Fibroblast of lung (primary cell): Measurements from ENCODE around the gene LDLRAD3. TPM values are rescaled to one million over a fixed set of nuclear protein-coding genes. Genes with fewer than 3 reads are reported as not detected.

Source experiments
- DNase-seq, 2 donors: peaks; one replicate each; pipeline versions ENCODE4 v3.0.0 to v3.0.0-alpha.2; 2010; ENCODE audit warnings: low read depth in 2 of 2
- H2AFZ ChIP-seq: 2 replicates; pipeline ENCODE4 v1.5.1; 2012; ENCODE audit warnings: low read length, control low read depth, inconsistent platforms
- H3K27ac ChIP-seq: 2 replicates; pipeline ENCODE4 v1.5.1; 2011; ENCODE audit warnings: low read length, control low read depth; ENCODE audit not compliant: insufficient read depth
- H3K27me3 ChIP-seq: 2 replicates; pipeline ENCODE4 v1.5.1; 2011; ENCODE audit warnings: mild to moderate bottlenecking, low read length; ENCODE audit not compliant: control insufficient read depth, insufficient read depth
- H3K36me3 ChIP-seq: 2 replicates; pipeline ENCODE4 v1.5.1; 2011; ENCODE audit warnings: low read length; ENCODE audit not compliant: control insufficient read depth, insufficient read depth
- H3K4me1 ChIP-seq: 2 replicates; pipeline ENCODE4 v1.5.1; 2011; ENCODE audit warnings: low read length; ENCODE audit not compliant: control insufficient read depth, insufficient read depth; ENCODE audit errors: extremely low read depth
- H3K4me2 ChIP-seq: 2 replicates; pipeline ENCODE4 v1.5.1; 2011; ENCODE audit warnings: low read length, control low read depth; ENCODE audit not compliant: insufficient read depth; ENCODE audit errors: extremely low read depth
- H3K4me3 ChIP-seq, 4 experiments: fragments of 200-600 bp in 1 of 4; sonication (generic) in 1 of 4; replicated peaks in 1 of 4; 2 replicates each; pipeline ENCODE4 v1.5.1; 2011 to 2016; ENCODE audit warnings: low read length in 4 of 4, low read depth in 3 of 4, mild to moderate bottlenecking in 3 of 4, control low read depth in 2 of 4, inconsistent platforms in 1 of 4, mixed read lengths in 1 of 4; ENCODE audit not compliant: insufficient read depth in 1 of 4; ENCODE audit errors: control extremely low read depth in 1 of 4
- H3K79me2 ChIP-seq: 2 replicates; pipeline ENCODE4 v1.5.1; 2012; ENCODE audit warnings: mild to moderate bottlenecking, low read length, inconsistent platforms; ENCODE audit not compliant: control insufficient read depth, insufficient read depth
- H3K9ac ChIP-seq: 2 replicates; pipeline ENCODE4 v1.5.1; 2011; ENCODE audit warnings: mild to moderate bottlenecking, low read length, control low read depth; ENCODE audit not compliant: insufficient read depth
- H3K9me3 ChIP-seq: 2 replicates; pipeline ENCODE4 v1.5.1; 2012; ENCODE audit warnings: low read depth, low read length; ENCODE audit not compliant: control insufficient read depth, insufficient read depth
- H4K20me1 ChIP-seq: 2 replicates; pipeline ENCODE4 v1.5.1; 2011; ENCODE audit warnings: low read length; ENCODE audit not compliant: control insufficient read depth, insufficient read depth; ENCODE audit errors: extremely low read depth
- CTCF ChIP-seq, 2 donors: IDR thresholded peaks in 1 of 2; conservative IDR thresholded peaks in 1 of 2; 1 replicate in 1 of 2; 2 replicates in 1 of 2; pipeline ENCODE4 v1.5.1; 2011 to 2012; ENCODE audit warnings: low read length in 2 of 2, control low read depth in 1 of 2, inconsistent platforms in 1 of 2, low read depth in 1 of 2, mild to moderate bottlenecking in 1 of 2
- EZH2 ChIP-seq: IDR thresholded peaks from 2 replicates; pipeline ENCODE4 v1.5.1; 2012; ENCODE audit warnings: low read length, control low read depth, mild to moderate bottlenecking; ENCODE audit errors: missing control alignments
- polyA plus RNA-seq, 2 donors: library from polyadenylated mRNA; depleted of rRNA in 1 of 2; stranded (reverse) in 1 of 2; unstranded in 1 of 2; fragments of >200 nt; gene quantifications; 2 replicates each; pipeline ENCODE4 v1.2.1, GENCODE V29; 2011 to 2012; ENCODE audit warnings: missing spikeins in 1 of 2
- total RNA-seq: library from RNA; depleted of rRNA; stranded (reverse); fragments of >200 nt; gene quantifications from 2 replicates; pipeline ENCODE4 v1.2.1, GENCODE V29; 2014

LDLRAD3 gene
- total and polyA plus RNA-seq, 2 donors (not counting 1 experiment from before 2014, with no cell fraction given) = 3.8 to 7.8 TPM

GRCh38 chr11:35937111-35937510 lies 6.8 kb upstream of the LDLRAD3 start:
- Histone ChIP-seq H3K9ac (no peak overlapping the region), H3K4me1 (peaks cover 3% of the 10 kb centered on the region), H3K36me3 (no peaks in the 10 kb centered on the region), H4K20me1 (no peaks in the 10 kb centered on the region), H3K79me2 (no peaks in the 10 kb centered on the region), H3K4me3 (no peak overlapping the region), H3K27ac (no peak overlapping the region), H3K27me3 (no peaks in the 10 kb centered on the region), H3K4me2 (no peak overlapping the region), H3K9me3 (no peaks in the 10 kb centered on the region), H2AFZ (no peak overlapping the region)
- no peak for DNase-seq
- TF ChIP-seq CTCF (conservative IDR thresholded peaks at IDR 0.05 in 1 of 2, IDR thresholded peaks at IDR 0.05 in 1 of 2; ENCODE audit: low read depth in 1 of 2, low read length in 2 of 2) (no peak), EZH2 (no peak)

- Histone ChIP-seq H3K4me1 (peaks cover 3% of the 10 kb centered on the region), H3K27me3 (no peaks in the 10 kb centered on the region), H3K4me3 (no peak overlapping the region), H3K9me3 (no peaks in the 10 kb centered on the region), H4K20me1 (no peaks in the 10 kb centered on the region), H2AFZ (no peak overlapping the region), H3K4me2 (no peak overlapping the region), H3K79me2 (no peaks in the 10 kb centered on the region), H3K36me3 (no peaks in the 10 kb centered on the region), H3K27ac (no peak overlapping the region), H3K9ac (no peak overlapping the region)
- no peak for DNase-seq
- TF ChIP-seq EZH2 (no peak), CTCF (conservative IDR thresholded peaks at IDR 0.05 in 1 of 2, IDR thresholded peaks at IDR 0.05 in 1 of 2; ENCODE audit: low read depth in 1 of 2, low read length in 2 of 2) (no peak)
Measured at GRCh38 chr11:35937700-35938099, 6.2 kb upstream of the LDLRAD3 start.

GRCh38 chr11:35938231-35938630 lies 5.6 kb upstream of the LDLRAD3 start:
- peaks cover 3% of the 10 kb centered on the region for H3K4me1 ChIP-seq
- H3K9ac ChIP-seq = no peak overlapping the region
- DNase-seq = no peak
- no peak overlapping the region for H2AFZ ChIP-seq
- H3K27ac ChIP-seq = no peak overlapping the region
- no peak for TF ChIP-seq CTCF (conservative IDR thresholded peaks at IDR 0.05 in 1 of 2, IDR thresholded peaks at IDR 0.05 in 1 of 2; ENCODE audit: low read depth in 1 of 2, low read length in 2 of 2)
- TF ChIP-seq EZH2 = no peak
- no peaks in the 10 kb centered on the region for H3K9me3 ChIP-seq
- no peak overlapping the region for H3K4me3 ChIP-seq
- H3K27me3 ChIP-seq = no peaks in the 10 kb centered on the region
- no peaks in the 10 kb centered on the region for H3K79me2 ChIP-seq
- no peak overlapping the region for H3K4me2 ChIP-seq
- no peaks in the 10 kb centered on the region for H3K36me3 ChIP-seq
- H4K20me1 ChIP-seq = no peaks in the 10 kb centered on the region
